DOHH2 (cell line): ENCODE results near the gene SUPT3H.
"Not testable (repeated sequence)": the region's sequence is repeated elsewhere in the genome, so short reads cannot be mapped to it uniquely, and the experiment has no call there.

Experiments
- H3F3A ChIP-seq: fragments of 200-600 bp; sonication (generic), shearing (Covaris generic); 2 replicates; pipeline ENCODE4 v1.6.0; 2016; ENCODE audit warnings: antibody characterized with exemption, mild to moderate bottlenecking; ENCODE audit not compliant: control insufficient read depth, insufficient read depth
- H3K27ac ChIP-seq: fragments of 200-600 bp; sonication (generic); 2 replicates; pipeline ENCODE4 v1.5.1; 2014; ENCODE audit warnings: low read depth, mild to moderate bottlenecking, low read length, moderate library complexity
- H3K27me3 ChIP-seq: fragments of 200-600 bp; sonication (generic); 2 replicates; pipeline ENCODE4 v1.6.1; 2014; ENCODE audit warnings: mild to moderate bottlenecking, low read length, mixed read lengths; ENCODE audit not compliant: control insufficient read depth
- H3K36me3 ChIP-seq: fragments of 200-600 bp; sonication (generic); 2 replicates; pipeline ENCODE4 v1.6.1; 2014; ENCODE audit warnings: mild to moderate bottlenecking, low read length, moderate library complexity, mixed read lengths; ENCODE audit not compliant: control insufficient read depth
- H3K4me1 ChIP-seq: fragments of 200-600 bp; sonication (generic); 2 replicates; pipeline ENCODE4 v1.6.1; 2014; ENCODE audit warnings: mild to moderate bottlenecking, low read length, mixed read lengths; ENCODE audit not compliant: control insufficient read depth
- H3K4me2 ChIP-seq: fragments of 200-600 bp; sonication (generic); 2 replicates; pipeline ENCODE4 v1.6.0; 2014; ENCODE audit warnings: mild to moderate bottlenecking, low read length, moderate library complexity
- H3K4me3 ChIP-seq: fragments of 200-600 bp; sonication (generic); 2 replicates; pipeline ENCODE4 v1.5.1; 2014; ENCODE audit warnings: mild to moderate bottlenecking, low read length, mixed read lengths
- H3K79me2 ChIP-seq: fragments of 200-600 bp; sonication (generic); 2 replicates; pipeline ENCODE4 v1.6.1; 2014; ENCODE audit warnings: mild to moderate bottlenecking, low read length, mixed read lengths; ENCODE audit not compliant: control insufficient read depth
- H3K9me2 ChIP-seq: fragments of 200-600 bp; sonication (generic); replicated peaks from 2 replicates; pipeline ENCODE4 v1.6.1; 2014; ENCODE audit warnings: mild to moderate bottlenecking, low read length, mixed read lengths; ENCODE audit not compliant: control insufficient read depth
- H3K9me3 ChIP-seq: fragments of 200-600 bp; sonication (generic); 2 replicates; pipeline ENCODE4 v1.6.1; 2014; ENCODE audit warnings: antibody characterized with exemption, low read length, mixed read lengths; ENCODE audit not compliant: control insufficient read depth, insufficient read depth
- H4K20me1 ChIP-seq: fragments of 200-600 bp; sonication (generic); 2 replicates; pipeline ENCODE4 v1.6.0; 2014; ENCODE audit warnings: low read depth, mild to moderate bottlenecking, antibody characterized with exemption, low read length, moderate library complexity; ENCODE audit not compliant: control insufficient read depth, insufficient read depth
- CTCF ChIP-seq: fragments of 200-600 bp; sonication (generic); IDR thresholded peaks from one replicate; pipeline ENCODE4 v1.5.1; 2014; ENCODE audit warnings: antibody characterized with exemption, mild to moderate bottlenecking, low read depth, low read length; ENCODE audit not compliant: poor library complexity, severe bottlenecking
- EZH2phosphoT487 ChIP-seq: fragments of 200-600 bp; sonication (generic); IDR thresholded peaks from 2 replicates; pipeline ENCODE4 v1.6.1; 2017; ENCODE audit warnings: borderline replicate concordance, mild to moderate bottlenecking, antibody characterized with exemption, low read length, moderate library complexity, mixed read lengths

SUPT3H gene

GRCh38 chr6:45184937-45185336, 192.8 kb downstream of the SUPT3H start:
- H3K36me3 ChIP-seq, result no peaks in the 10 kb centered on the region
- no peak overlapping the region for H3K4me2 ChIP-seq
- H3K9me2 ChIP-seq, result no peaks in the 10 kb centered on the region
- TF ChIP-seq EZH2phosphoT487, result no peak
- TF ChIP-seq CTCF, result no peak
- H4K20me1 ChIP-seq, result no peaks in the 10 kb centered on the region
- no peaks in the 10 kb centered on the region for H3F3A ChIP-seq
- no peaks in the 10 kb centered on the region for H3K79me2 ChIP-seq
- H3K9me3 ChIP-seq, result no peaks in the 10 kb centered on the region
- no peak overlapping the region for H3K27ac ChIP-seq
- H3K4me1 ChIP-seq, result no peaks in the 10 kb centered on the region
- H3K4me3 ChIP-seq, result no peak overlapping the region
- H3K27me3 ChIP-seq, result no peaks in the 10 kb centered on the region

- Histone ChIP-seq H3K4me3 (no peak overlapping the region), H3K4me2 (no peak overlapping the region), H4K20me1 (no peaks in the 10 kb centered on the region), H3K27ac (no peak overlapping the region), H3F3A (no peaks in the 10 kb centered on the region), H3K9me2 (no peaks in the 10 kb centered on the region), H3K36me3 (no peaks in the 10 kb centered on the region), H3K9me3 (no peaks in the 10 kb centered on the region), H3K4me1 (no peaks in the 10 kb centered on the region), H3K79me2 (no peaks in the 10 kb centered on the region), H3K27me3 (no peaks in the 10 kb centered on the region)
- no peak for TF ChIP-seq EZH2phosphoT487
- no peak for TF ChIP-seq CTCF
Measured at GRCh38 chr6:45184040-45184439, 193.7 kb downstream of the SUPT3H start.

GRCh38 chr6:45176373-45176772, 201.4 kb downstream of the SUPT3H start:
- not testable (repeated sequence) for H3K9me2 ChIP-seq, H4K20me1 ChIP-seq, H3K4me2 ChIP-seq, H3K27ac ChIP-seq, H3K79me2 ChIP-seq, H3K27me3 ChIP-seq, H3K4me1 ChIP-seq, H3K9me3 ChIP-seq, H3K36me3 ChIP-seq, H3K4me3 ChIP-seq, H3F3A ChIP-seq

- Histone ChIP-seq H3K4me2 (no peak overlapping the region), H3K27me3 (no peaks in the 10 kb centered on the region), H3K4me1 (no peaks in the 10 kb centered on the region), H3K79me2 (no peaks in the 10 kb centered on the region), H3K4me3 (no peak overlapping the region), H3K27ac (no peak overlapping the region), H3F3A (no peaks in the 10 kb centered on the region), H3K9me3 (no peaks in the 10 kb centered on the region), H3K36me3 (no peaks in the 10 kb centered on the region), H3K9me2 (no peaks in the 10 kb centered on the region), H4K20me1 (no peaks in the 10 kb centered on the region)
- TF ChIP-seq EZH2phosphoT487, result no peak
- TF ChIP-seq CTCF, result no peak
Measured at GRCh38 chr6:45175272-45175671, 202.5 kb downstream of the SUPT3H start.
